ENCODE results near the gene CCT3. TPM values are rescaled to one million over a fixed set of nuclear protein-coding genes. Genes with fewer than 3 reads are reported as not detected.

CCT3 gene
- total and polyA plus RNA-seq, 2 experiments from 2014 or later = 405 to 618 TPM

DNA sequence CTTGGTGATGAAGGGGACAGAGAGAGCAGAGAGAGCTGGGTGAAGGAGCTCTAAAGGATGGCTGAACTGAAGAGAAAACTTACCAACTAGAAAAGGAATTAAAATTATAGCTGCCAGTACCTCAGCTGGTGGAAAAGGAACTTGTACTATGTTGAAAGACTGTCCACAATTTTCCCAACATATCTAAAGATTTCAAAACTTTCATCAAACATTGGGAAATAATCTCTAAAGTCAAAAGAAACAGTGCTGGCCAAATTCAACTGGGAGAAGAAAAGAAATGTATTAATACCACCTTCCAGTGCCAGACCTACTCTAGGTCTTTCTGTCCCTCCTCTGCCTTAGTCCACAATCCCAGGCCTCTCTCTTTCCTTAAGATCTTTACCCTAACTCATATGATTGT lies 61.6 kb downstream of the CCT3 start:
- no peak for DNase-seq (ENCODE audit: low spot score)
- Histone ChIP-seq H3K27me3 (ENCODE audit: insufficient read depth) (no peaks in the 10 kb centered on the region), H3K9me2 (ENCODE audit: insufficient read depth) (no peaks in the 10 kb centered on the region), H4K20me1 (replicated peaks; ENCODE audit: insufficient read depth) (peaks cover 55% of the 10 kb centered on the region), H3K4me1 (ENCODE audit: insufficient read depth) (peaks cover 5% of the 10 kb centered on the region), H3K27ac (ENCODE audit: low read depth) (no peak overlapping the region), H3K4me3 (no peak overlapping the region), H3K79me2 (replicated peaks; ENCODE audit: insufficient read depth) (peaks cover 37% of the 10 kb centered on the region), H3F3A (replicated peaks; ENCODE audit: low read depth) (peaks cover 47% of the 10 kb centered on the region; the same call in 1 of the 2 replicates), H3K36me3 (ENCODE audit: insufficient read depth) (peaks cover 75% of the 10 kb centered on the region), H2AFZ (no peak overlapping the region), H3K4me2 (no peak overlapping the region)
- Mint-ChIP-seq H3K9me3 (no peaks in the 10 kb centered on the region), H3K4me3 (no peak overlapping the region), H3K27ac (no peak overlapping the region), H3K4me1 (peaks cover 7% of the 10 kb centered on the region), H3K36me3 (ENCODE audit: low read depth) (peaks cover 74% of the 10 kb centered on the region), H3K27me3 (ENCODE audit: insufficient read depth, low read depth, poor library complexity) (peaks cover 9% of the 10 kb centered on the region)
- ATAC-seq = no peak
- no peak for TF ChIP-seq POLR2AphosphoS5 (IDR thresholded peaks at IDR 0.05; ENCODE audit: low read depth)
- TF ChIP-seq, protein P1, sequence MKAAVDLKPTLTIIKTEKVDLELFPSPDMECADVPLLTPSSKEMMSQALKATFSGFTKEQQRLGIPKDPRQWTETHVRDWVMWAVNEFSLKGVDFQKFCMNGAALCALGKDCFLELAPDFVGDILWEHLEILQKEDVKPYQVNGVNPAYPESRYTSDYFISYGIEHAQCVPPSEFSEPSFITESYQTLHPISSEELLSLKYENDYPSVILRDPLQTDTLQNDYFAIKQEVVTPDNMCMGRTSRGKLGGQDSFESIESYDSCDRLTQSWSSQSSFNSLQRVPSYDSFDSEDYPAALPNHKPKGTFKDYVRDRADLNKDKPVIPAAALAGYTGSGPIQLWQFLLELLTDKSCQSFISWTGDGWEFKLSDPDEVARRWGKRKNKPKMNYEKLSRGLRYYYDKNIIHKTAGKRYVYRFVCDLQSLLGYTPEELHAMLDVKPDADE (IDR thresholded peaks at IDR 0.05) = no peak

DNA sequence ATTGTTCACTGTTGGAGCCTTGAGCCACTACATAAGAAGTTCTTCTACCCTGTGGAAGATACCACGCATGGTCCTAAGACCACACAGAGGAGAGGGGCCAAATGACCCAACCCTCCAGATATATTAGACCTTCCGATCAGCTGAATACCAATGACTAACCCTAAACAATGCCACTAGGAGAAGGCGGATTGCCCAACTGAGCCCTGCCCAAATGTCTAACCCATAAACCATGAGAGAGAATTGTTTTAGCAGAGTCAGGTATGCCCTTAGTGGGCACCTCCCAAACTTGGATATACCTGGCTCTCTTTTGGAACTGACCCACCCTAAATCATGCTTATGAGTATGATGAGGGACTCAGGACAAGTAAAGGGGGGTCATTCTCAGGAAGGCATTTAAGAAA lies 67.8 kb downstream of the CCT3 start:
- Mint-ChIP-seq H3K27ac (no peak overlapping the region), H3K9me3 (no peaks in the 10 kb centered on the region), H3K36me3 (ENCODE audit: low read depth) (peaks cover 85% of the 10 kb centered on the region), H3K4me3 (no peak overlapping the region), H3K4me1 (no peaks in the 10 kb centered on the region), H3K27me3 (ENCODE audit: insufficient read depth, low read depth, poor library complexity) (peaks cover 5% of the 10 kb centered on the region)
- H3K4me1 ChIP-seq (ENCODE audit: insufficient read depth) = no peaks in the 10 kb centered on the region
- peaks cover 36% of the 10 kb centered on the region; the same call in 1 of the 2 replicates for H3F3A ChIP-seq (replicated peaks; ENCODE audit: low read depth)
- no peak overlapping the region for H3K4me2 ChIP-seq
- ATAC-seq (no peak), DNase-seq (ENCODE audit: low spot score) (no peak)
- 0 out of 2 replicates have a peak overlapping the region, but pooled peaks have one; percentile 50 for H3K27ac ChIP-seq (ENCODE audit: low read depth)
- peaks cover 81% of the 10 kb centered on the region for H3K36me3 ChIP-seq (ENCODE audit: insufficient read depth)
- no peak overlapping the region for H2AFZ ChIP-seq
- H3K27me3 ChIP-seq (ENCODE audit: insufficient read depth) = no peaks in the 10 kb centered on the region
- no peaks in the 10 kb centered on the region for H3K79me2 ChIP-seq (replicated peaks; ENCODE audit: insufficient read depth)
- H4K20me1 ChIP-seq (replicated peaks; ENCODE audit: insufficient read depth) = peaks cover 19% of the 10 kb centered on the region
- no peaks in the 10 kb centered on the region for H3K9me2 ChIP-seq (ENCODE audit: insufficient read depth)
- no peak overlapping the region for H3K4me3 ChIP-seq
- TF ChIP-seq, protein P2, sequence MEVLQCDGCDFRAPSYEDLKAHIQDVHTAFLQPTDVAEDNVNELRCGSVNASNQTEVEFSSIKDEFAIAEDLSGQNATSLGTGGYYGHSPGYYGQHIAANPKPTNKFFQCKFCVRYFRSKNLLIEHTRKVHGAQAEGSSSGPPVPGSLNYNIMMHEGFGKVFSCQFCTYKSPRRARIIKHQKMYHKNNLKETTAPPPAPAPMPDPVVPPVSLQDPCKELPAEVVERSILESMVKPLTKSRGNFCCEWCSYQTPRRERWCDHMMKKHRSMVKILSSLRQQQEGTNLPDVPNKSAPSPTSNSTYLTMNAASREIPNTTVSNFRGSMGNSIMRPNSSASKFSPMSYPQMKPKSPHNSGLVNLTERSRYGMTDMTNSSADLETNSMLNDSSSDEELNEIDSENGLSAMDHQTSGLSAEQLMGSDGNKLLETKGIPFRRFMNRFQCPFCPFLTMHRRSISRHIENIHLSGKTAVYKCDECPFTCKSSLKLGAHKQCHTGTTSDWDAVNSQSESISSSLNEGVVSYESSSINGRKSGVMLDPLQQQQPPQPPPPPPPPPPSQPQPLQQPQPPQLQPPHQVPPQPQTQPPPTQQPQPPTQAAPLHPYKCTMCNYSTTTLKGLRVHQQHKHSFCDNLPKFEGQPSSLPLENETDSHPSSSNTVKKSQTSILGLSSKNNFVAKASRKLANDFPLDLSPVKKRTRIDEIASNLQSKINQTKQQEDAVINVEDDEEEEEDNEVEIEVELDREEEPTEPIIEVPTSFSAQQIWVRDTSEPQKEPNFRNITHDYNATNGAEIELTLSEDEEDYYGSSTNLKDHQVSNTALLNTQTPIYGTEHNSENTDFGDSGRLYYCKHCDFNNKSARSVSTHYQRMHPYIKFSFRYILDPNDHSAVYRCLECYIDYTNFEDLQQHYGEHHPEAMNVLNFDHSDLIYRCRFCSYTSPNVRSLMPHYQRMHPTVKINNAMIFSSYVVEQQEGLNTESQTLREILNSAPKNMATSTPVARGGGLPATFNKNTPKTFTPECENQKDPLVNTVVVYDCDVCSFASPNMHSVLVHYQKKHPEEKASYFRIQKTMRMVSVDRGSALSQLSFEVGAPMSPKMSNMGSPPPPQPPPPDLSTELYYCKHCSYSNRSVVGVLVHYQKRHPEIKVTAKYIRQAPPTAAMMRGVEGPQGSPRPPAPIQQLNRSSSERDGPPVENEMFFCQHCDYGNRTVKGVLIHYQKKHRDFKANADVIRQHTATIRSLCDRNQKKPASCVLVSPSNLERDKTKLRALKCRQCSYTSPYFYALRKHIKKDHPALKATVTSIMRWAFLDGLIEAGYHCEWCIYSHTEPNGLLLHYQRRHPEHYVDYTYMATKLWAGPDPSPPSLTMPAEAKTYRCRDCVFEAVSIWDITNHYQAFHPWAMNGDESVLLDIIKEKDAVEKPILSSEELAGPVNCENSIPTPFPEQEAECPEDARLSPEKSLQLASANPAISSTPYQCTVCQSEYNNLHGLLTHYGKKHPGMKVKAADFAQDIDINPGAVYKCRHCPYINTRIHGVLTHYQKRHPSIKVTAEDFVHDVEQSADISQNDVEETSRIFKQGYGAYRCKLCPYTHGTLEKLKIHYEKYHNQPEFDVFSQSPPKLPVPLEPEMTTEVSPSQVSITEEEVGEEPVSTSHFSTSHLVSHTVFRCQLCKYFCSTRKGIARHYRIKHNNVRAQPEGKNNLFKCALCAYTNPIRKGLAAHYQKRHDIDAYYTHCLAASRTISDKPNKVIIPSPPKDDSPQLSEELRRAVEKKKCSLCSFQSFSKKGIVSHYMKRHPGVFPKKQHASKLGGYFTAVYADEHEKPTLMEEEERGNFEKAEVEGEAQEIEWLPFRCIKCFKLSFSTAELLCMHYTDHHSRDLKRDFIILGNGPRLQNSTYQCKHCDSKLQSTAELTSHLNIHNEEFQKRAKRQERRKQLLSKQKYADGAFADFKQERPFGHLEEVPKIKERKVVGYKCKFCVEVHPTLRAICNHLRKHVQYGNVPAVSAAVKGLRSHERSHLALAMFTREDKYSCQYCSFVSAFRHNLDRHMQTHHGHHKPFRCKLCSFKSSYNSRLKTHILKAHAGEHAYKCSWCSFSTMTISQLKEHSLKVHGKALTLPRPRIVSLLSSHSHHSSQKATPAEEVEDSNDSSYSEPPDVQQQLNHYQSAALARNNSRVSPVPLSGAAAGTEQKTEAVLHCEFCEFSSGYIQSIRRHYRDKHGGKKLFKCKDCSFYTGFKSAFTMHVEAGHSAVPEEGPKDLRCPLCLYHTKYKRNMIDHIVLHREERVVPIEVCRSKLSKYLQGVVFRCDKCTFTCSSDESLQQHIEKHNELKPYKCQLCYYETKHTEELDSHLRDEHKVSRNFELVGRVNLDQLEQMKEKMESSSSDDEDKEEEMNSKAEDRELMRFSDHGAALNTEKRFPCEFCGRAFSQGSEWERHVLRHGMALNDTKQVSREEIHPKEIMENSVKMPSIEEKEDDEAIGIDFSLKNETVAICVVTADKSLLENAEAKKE (CRISPR knock-in tag; IDR thresholded peaks at IDR 0.05) = no peak
- no peak for TF ChIP-seq STAT1 (IDR thresholded peaks at IDR 0.05; ENCODE audit: unreplicated experiment)
- TF ChIP-seq, protein P1 (IDR thresholded peaks at IDR 0.05) = no peak
- no peak for TF ChIP-seq EZH2 (IDR thresholded peaks at IDR 0.05; ENCODE audit: low read depth, unreplicated experiment)
- no peak for TF ChIP-seq JUNB (IDR thresholded peaks at IDR 0.05; ENCODE audit: unreplicated experiment)
- TF ChIP-seq NANOG (IDR thresholded peaks at IDR 0.05; ENCODE audit: borderline replicate concordance) = no peak
- TF ChIP-seq, protein P3, sequence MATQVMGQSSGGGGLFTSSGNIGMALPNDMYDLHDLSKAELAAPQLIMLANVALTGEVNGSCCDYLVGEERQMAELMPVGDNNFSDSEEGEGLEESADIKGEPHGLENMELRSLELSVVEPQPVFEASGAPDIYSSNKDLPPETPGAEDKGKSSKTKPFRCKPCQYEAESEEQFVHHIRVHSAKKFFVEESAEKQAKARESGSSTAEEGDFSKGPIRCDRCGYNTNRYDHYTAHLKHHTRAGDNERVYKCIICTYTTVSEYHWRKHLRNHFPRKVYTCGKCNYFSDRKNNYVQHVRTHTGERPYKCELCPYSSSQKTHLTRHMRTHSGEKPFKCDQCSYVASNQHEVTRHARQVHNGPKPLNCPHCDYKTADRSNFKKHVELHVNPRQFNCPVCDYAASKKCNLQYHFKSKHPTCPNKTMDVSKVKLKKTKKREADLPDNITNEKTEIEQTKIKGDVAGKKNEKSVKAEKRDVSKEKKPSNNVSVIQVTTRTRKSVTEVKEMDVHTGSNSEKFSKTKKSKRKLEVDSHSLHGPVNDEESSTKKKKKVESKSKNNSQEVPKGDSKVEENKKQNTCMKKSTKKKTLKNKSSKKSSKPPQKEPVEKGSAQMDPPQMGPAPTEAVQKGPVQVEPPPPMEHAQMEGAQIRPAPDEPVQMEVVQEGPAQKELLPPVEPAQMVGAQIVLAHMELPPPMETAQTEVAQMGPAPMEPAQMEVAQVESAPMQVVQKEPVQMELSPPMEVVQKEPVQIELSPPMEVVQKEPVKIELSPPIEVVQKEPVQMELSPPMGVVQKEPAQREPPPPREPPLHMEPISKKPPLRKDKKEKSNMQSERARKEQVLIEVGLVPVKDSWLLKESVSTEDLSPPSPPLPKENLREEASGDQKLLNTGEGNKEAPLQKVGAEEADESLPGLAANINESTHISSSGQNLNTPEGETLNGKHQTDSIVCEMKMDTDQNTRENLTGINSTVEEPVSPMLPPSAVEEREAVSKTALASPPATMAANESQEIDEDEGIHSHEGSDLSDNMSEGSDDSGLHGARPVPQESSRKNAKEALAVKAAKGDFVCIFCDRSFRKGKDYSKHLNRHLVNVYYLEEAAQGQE (IDR thresholded peaks at IDR 0.05; ENCODE audit: unreplicated experiment) = no peak
- no peak for TF ChIP-seq ZNF331 (CRISPR knock-in tag; IDR thresholded peaks at IDR 0.05; ENCODE audit: low read depth)
- no peak for TF ChIP-seq CREB1 (CRISPR knock-in tag; IDR thresholded peaks at IDR 0.05; ENCODE audit: low read depth)
- no peak for TF ChIP-seq POLR2AphosphoS5 (IDR thresholded peaks at IDR 0.05; ENCODE audit: low read depth)

Data from GM23338 (cell line).